Dendritic cell treated with granulocyte-macrophage colony-stimulating factor and Interleukin-4, amounts not matched to agents 40 ng/mL and 50 ng/mL, for 4 days (primary cell): ENCODE data around the gene ALPP.
"Not testable (repeated sequence)": the region's sequence is repeated elsewhere in the genome, so short reads cannot be mapped to it uniquely, and the experiment has no call there.

Source experiments
- H3K27ac Mint-ChIP-seq: one replicate; pipeline ENCODE4 v1.8.0; 2022; ENCODE audit warnings: mild to moderate bottlenecking, mixed read lengths
- H3K27me3 Mint-ChIP-seq: one replicate; pipeline ENCODE4 v1.8.0; 2022; ENCODE audit warnings: mild to moderate bottlenecking, mixed read lengths
- H3K36me3 Mint-ChIP-seq: one replicate; pipeline ENCODE4 v1.8.0; 2022; ENCODE audit warnings: low read depth, mixed read lengths
- H3K4me1 Mint-ChIP-seq: one replicate; pipeline ENCODE4 v1.8.0; 2022; ENCODE audit warnings: low read depth, mixed read lengths
- H3K4me3 Mint-ChIP-seq: one replicate; pipeline ENCODE4 v1.8.0; 2022; ENCODE audit warnings: mild to moderate bottlenecking, moderate library complexity, mixed read lengths
- H3K9me3 Mint-ChIP-seq: one replicate; pipeline ENCODE4 v1.8.0; 2022; ENCODE audit warnings: mixed read lengths
- intact Hi-C: fragments of 100-400 bp; cut with micrococcal nuclease; formaldehyde crosslinking; loops from one replicate; pipeline ENCODE4 v1.15.0; 2022

ALPP gene

DNA sequence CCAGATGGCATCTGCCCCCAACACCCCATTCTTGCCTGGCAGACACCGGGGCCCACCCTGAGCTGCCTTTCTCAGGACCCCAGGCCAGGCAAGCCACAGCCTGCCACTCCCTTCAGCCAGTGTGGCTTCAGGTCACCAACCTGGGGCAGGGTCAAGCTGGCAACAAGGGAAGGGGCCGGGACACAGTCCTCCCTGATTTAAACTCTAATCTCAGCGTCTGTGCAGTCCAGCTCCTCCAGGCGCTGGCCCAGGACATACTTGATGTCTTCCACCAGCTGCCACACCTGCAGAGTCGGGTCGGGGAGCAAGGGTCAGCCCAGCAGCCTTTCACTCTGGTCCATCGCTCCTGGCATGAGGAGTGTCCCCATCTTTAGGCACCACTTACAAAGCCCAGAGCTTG, 29.0 kb upstream of the ALPP start:
- peaks cover 80% of the 10 kb centered on the region for H3K27me3 Mint-ChIP-seq
- H3K36me3 Mint-ChIP-seq, result no peaks in the 10 kb centered on the region
- H3K27ac Mint-ChIP-seq, result no peak overlapping the region
- intact Hi-C loops, result no loop called here
- H3K9me3 Mint-ChIP-seq, result no peaks in the 10 kb centered on the region
- no peaks in the 10 kb centered on the region for H3K4me1 Mint-ChIP-seq
- H3K4me3 Mint-ChIP-seq, result no peak overlapping the region

DNA sequence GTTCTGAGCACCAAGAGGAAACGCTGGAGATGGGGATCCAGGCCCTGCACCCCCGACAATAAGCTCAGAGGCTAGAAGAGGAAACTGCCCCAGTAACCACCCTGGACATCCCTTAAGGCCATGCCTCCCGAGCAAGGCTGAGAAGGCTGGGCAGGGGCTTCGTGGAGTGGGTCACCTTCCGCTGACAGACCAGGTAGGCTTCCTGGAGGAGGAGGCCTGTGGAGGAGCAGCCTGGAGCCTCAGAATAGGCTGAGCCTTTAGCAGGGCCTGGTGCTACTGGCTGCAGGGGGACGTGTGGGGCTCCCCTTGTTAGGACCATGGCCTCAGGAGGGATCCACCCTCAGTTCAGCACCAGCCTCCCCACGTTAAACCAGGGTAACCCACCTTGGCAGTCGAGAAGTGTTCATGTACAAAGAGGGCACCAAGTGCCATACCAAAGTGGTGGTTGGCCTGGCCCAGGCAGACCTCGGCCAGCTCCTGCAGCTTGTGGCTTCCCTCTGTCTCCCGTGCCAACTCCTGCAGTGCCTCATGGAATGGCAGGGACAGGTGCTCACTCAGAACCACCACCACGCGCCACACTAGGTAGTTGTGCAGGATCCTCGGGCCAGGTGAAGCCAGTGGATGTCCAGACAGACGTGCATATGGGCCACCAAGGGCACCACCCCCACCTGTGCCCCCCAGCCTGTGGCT, 28.5 kb upstream of the ALPP start:
- Mint-ChIP-seq H3K27ac (no peak overlapping the region), H3K27me3 (peaks cover 82% of the 10 kb centered on the region), H3K9me3 (no peaks in the 10 kb centered on the region), H3K4me3 (no peak overlapping the region), H3K36me3 (no peaks in the 10 kb centered on the region), H3K4me1 (no peaks in the 10 kb centered on the region)
- intact Hi-C loops, result no loop called here

DNA sequence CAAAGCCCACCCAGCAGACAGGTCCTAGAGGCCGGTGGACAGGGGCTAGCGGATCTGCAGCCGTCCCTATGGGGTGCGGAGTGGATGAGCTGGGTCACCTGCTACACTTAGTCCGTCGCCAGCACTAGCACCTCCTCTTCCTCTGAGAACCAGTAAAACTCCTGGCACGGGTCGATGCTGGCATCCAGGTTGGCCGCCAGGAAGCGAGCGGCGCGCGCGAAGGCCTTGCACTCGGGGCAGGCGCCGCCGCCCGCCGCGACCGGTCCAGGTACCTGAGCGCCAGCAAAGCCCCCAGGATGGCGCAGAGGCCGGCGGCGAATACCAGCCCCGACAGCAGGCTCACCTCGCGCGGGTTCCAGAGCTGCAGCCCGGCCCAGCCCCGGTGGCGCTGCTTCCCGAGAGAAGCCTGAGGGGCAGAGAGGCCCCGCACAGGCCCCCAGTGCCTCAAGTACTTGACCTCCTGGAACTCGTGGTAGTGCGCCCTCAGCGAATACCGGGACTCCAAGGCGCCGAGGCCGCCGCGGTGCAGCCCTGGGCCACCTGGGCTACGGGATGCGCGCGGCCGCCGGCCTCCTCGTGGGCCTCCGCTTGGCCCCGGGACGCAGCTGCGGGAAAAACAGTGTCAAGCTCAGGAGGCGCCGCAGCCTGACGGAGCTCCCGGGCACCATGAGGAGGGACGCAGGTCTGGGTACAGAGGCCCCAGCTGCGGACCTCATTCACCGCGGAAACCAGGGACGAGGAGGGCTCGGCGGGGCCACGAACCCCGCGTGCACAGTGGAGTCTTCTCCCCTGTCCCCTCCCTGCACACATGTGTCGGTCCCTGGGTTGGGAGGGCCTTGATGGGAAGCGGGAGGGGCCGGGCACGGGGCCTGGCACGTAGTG, 27.5 kb upstream of the ALPP start:
- intact Hi-C loops, result no loop called here
- Mint-ChIP-seq H3K27me3 (peaks cover 81% of the 10 kb centered on the region), H3K36me3 (no peaks in the 10 kb centered on the region), H3K9me3 (no peaks in the 10 kb centered on the region), H3K4me1 (no peaks in the 10 kb centered on the region), H3K27ac (no peak overlapping the region), H3K4me3 (no peak overlapping the region)

DNA sequence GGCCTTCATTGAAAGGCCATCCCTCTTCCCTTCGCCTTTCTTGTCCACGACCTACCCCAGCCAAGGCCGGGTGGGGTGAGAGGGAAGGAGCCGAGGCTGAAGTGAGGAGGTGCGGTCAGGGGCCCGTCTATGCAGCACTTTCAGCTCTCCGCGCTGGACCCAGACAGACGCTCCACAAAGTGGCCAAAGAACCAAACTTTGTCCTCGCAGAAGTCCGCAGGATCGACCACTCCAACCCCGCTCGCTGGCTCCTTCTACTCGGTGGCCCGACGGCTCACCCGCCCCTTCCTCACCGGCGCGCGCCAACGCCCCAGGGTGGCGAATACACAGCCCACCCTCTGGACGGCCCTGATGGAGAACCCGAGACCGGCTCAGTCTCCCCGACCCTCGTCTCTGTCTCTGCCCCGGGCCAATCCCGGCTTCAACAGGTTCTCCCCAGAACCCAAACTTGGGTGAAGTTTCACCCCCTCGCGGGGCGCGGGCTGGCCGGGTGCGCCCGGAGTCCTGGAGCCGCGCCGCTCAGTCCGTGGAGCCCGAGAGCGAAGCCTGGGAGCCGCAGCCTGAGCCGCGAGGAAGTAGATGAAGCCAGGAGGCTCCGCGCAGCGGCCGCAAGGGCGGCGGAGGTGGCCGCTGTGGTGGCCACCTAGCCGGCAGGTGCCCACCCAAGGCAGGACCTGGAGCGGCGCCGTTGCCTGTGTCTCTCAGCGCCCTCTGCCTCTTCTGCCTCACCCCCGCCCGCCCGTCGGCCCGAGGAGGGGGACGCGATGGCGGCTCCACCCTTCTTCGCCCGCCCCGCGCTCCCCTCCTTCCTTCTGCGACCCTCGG, 26.7 kb upstream of the ALPP start:
- H3K27me3 Mint-ChIP-seq, result peaks cover 82% of the 10 kb centered on the region
- H3K4me1 Mint-ChIP-seq, result no peaks in the 10 kb centered on the region
- H3K27ac Mint-ChIP-seq, result no peak overlapping the region
- intact Hi-C loops, result no loop called here
- H3K4me3 Mint-ChIP-seq, result no peak overlapping the region
- H3K9me3 Mint-ChIP-seq, result no peaks in the 10 kb centered on the region
- no peaks in the 10 kb centered on the region for H3K36me3 Mint-ChIP-seq

DNA sequence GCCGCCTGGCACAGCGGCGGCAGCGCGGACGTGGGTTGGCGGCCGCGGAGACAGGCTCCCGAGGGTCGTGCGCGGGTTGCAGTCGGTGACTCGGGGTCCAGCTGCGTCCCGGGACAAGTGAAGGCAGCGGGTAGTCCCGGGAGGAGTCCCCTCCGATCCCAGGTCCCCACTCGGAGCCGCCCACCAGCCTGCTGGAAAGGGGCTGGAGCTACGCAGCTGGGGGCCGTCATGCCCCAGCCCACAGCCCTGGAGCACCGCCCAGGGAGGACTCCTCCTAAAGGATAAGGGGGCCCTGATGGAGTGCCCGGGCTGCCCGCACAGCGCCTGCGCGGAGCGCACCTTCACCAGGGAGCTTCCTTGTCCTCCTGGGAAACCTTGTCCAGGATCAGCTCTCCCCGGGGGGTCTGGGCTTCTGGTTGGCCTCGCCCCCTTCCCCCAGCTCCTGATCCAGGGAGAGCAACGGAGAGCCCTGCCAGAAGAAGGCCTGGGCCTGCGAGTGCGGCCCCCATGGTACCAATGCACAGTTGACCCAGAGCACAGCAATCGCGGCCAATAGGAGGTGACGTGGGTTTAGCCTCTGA, 25.9 kb upstream of the ALPP start:
- H3K27ac Mint-ChIP-seq, result no peak overlapping the region
- peaks cover 76% of the 10 kb centered on the region for H3K27me3 Mint-ChIP-seq
- no peaks in the 10 kb centered on the region for H3K9me3 Mint-ChIP-seq
- no peak overlapping the region for H3K4me3 Mint-ChIP-seq
- H3K4me1 Mint-ChIP-seq, result no peaks in the 10 kb centered on the region
- intact Hi-C loops, result no loop called here
- no peaks in the 10 kb centered on the region for H3K36me3 Mint-ChIP-seq

DNA sequence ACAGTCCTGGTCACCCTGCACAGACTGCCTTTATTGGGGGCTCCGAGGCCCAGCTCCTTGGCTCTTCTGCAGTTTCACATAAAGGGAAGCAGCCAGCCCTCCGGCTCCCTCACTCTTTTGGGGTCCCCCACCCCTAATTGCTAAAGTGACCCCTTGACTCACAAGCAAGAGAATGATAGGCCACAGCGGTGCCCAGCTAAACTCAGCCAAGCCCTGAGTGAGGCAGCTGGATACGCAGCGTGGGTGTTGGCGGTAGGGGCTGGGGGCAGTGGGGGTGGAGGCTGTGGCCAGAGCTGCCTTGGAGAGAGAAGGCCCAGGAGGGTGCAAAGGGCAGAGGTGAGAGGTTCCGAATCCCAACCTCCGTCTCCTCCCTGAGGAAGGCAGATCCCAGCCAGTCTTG, 25.5 kb upstream of the ALPP start:
- H3K9me3 Mint-ChIP-seq, result no peaks in the 10 kb centered on the region
- intact Hi-C loops, result no loop called here
- H3K4me3 Mint-ChIP-seq, result no peak overlapping the region

DNA sequence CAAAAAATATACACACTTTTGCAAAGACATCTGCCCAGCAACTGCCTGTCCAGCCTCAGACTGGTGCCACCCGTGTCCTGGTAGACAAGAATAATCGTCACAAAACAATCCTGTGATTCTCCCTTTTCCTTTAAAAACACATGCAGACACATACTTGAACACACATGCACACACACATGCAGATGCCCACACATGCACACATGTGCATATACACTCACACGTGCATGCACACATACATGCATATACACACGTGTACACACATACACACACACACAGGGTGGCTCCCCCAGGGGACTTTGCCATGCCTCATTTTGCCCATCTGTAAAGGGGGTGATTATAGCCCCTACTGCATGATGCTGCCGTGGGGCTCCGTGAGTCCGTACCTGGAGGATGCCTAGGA, 24.9 kb upstream of the ALPP start:
- no peaks in the 10 kb centered on the region for H3K4me1 Mint-ChIP-seq
- no peak overlapping the region for H3K4me3 Mint-ChIP-seq
- intact Hi-C loops, result no loop called here
- H3K9me3 Mint-ChIP-seq, result no peaks in the 10 kb centered on the region
- H3K27ac Mint-ChIP-seq, result no peak overlapping the region
- no peaks in the 10 kb centered on the region for H3K36me3 Mint-ChIP-seq
- peaks cover 70% of the 10 kb centered on the region for H3K27me3 Mint-ChIP-seq

More for the DNA sequence above, 25.5 kb upstream of the ALPP start:
- no peaks in the 10 kb centered on the region for H3K4me1 Mint-ChIP-seq
- H3K27ac Mint-ChIP-seq, result no peak overlapping the region
- H3K36me3 Mint-ChIP-seq, result no peaks in the 10 kb centered on the region
- peaks cover 74% of the 10 kb centered on the region for H3K27me3 Mint-ChIP-seq

DNA sequence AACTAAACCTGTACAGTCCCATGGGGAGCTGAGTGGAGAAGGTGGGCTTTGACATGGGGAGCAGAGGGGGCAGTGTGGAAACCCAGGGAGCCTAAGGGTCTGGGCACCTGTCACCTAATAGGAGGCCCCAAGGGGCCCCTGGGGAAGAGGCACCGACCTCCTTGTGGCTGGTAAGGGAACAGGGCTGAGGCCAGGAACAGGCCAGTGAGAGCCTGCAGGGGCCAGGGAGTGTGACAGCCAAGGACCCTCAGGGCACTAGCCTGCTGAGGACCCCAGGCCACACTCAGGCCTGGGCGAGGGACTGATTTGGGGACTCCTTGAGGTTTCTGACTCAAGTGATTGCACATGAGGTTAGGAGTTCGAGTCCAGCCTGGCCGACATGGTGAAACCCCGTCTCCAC, 24.5 kb upstream of the ALPP start:
- H3K36me3 Mint-ChIP-seq, result no peaks in the 10 kb centered on the region
- intact Hi-C loops, result no loop called here
- no peaks in the 10 kb centered on the region for H3K4me1 Mint-ChIP-seq
- no peaks in the 10 kb centered on the region for H3K9me3 Mint-ChIP-seq
- no peak overlapping the region for H3K4me3 Mint-ChIP-seq
- peaks cover 66% of the 10 kb centered on the region for H3K27me3 Mint-ChIP-seq
- H3K27ac Mint-ChIP-seq, result no peak overlapping the region

DNA sequence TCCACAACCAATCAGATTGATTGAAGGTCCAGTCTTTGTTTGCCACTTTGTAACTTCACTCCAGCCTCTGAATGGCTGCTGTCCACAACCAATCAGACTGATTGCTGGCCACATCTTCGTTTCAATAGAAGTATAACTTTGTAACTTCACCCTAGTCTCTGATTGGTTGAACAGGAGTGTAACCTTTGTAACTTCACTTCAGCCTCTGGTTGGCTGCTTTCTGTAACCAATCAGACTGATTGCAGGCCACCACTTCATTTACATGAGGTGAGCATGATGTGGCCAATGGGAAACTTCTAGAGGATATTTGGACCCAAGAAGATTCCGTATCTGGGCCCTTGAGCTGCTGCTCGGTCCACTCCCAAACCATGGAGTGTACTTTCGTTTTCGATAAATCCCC, 16.9 kb upstream of the ALPP start:
- no peak overlapping the region for H3K4me3 Mint-ChIP-seq
- peaks cover 13% of the 10 kb centered on the region for H3K9me3 Mint-ChIP-seq
- H3K27ac Mint-ChIP-seq, result no peak overlapping the region
- H3K36me3 Mint-ChIP-seq, result no peaks in the 10 kb centered on the region
- H3K27me3 Mint-ChIP-seq, result peaks cover 7% of the 10 kb centered on the region
- peaks cover 24% of the 10 kb centered on the region for H3K4me1 Mint-ChIP-seq
- intact Hi-C loops, result no loop called here

DNA sequence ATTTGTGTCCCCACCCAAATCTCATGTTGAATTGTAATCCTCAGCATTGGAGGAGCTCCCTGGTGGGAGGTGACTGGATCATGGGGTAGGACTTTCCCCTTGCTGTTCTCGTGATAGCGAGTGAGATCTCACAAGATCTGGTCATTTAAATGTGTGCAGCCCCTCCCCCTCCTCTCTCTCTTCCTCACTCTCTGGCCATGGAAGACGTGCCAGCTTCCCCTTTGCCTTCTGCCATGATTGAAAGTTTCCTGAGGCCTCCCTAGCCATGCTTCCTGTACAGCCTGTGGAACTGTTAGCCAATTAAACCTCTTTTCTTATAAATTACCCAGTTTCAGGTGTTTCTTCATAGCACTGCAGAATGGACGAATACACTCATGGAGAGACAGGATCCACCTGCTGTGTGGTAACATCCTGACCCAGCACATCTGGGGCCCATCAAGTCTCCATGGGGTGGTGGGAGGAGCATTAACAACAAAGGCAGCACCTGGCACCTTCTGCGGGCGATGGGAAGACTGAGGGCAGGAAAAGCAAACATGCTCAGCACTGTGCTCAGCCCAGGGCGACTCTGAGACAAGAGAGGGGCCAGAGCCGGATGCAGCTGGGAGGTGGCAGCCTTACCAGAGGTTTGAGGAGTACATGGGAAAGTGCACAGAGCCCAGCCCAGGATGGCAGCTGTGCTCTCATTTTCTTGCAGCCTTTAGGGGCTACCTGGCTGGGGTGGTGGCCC, 16.2 kb upstream of the ALPP start:
- no peaks in the 10 kb centered on the region for H3K36me3 Mint-ChIP-seq
- peaks cover 5% of the 10 kb centered on the region for H3K27me3 Mint-ChIP-seq
- no peak overlapping the region for H3K4me3 Mint-ChIP-seq
- H3K9me3 Mint-ChIP-seq, result peaks cover 13% of the 10 kb centered on the region
- H3K27ac Mint-ChIP-seq, result no peak overlapping the region
- intact Hi-C loops, result no loop called here
- H3K4me1 Mint-ChIP-seq, result peaks cover 24% of the 10 kb centered on the region

DNA sequence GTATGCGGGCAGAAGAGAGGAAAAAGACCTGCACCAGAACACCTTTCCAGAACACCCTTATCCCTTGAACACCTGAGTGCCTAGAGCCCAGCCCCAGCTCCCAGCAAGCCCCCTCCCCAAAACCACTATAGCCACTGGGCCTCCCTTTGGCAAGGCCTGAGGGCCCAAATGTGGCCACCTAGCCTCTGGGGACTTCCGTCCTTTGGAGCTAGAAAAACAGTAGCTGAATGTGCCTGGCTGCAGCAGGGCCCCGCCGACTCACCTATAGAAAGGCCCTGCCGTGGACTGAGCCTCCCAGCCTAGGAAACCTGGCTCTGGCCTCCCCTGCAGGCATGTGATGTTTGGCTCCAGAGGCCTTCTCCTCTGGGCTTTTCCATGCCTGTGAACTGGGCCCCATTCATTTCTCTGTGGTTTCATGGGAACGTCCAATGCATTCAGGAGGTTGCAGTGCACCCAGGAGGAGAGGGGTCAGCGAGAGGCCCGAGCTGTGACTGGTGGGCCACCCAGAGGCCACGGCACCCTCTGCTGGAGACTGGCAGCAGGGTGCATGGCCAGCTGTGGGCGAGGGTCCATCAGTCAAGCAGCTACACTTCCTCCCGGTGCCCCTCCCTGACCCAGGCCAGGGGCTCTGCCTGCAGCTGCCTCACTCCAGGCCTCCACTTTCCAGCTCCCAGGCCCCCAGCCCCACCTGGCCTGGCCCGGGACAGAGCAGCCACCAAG, 15.3 kb upstream of the ALPP start:
- peaks cover 24% of the 10 kb centered on the region for H3K4me1 Mint-ChIP-seq
- H3K4me3 Mint-ChIP-seq, result peak overlapping the region; percentile 73
- intact Hi-C loops, H3K27me3 Mint-ChIP-seq, H3K36me3 Mint-ChIP-seq: not testable (repeated sequence)
- peak overlapping the region; percentile 68 for H3K27ac Mint-ChIP-seq
- H3K9me3 Mint-ChIP-seq, result peaks cover 13% of the 10 kb centered on the region

DNA sequence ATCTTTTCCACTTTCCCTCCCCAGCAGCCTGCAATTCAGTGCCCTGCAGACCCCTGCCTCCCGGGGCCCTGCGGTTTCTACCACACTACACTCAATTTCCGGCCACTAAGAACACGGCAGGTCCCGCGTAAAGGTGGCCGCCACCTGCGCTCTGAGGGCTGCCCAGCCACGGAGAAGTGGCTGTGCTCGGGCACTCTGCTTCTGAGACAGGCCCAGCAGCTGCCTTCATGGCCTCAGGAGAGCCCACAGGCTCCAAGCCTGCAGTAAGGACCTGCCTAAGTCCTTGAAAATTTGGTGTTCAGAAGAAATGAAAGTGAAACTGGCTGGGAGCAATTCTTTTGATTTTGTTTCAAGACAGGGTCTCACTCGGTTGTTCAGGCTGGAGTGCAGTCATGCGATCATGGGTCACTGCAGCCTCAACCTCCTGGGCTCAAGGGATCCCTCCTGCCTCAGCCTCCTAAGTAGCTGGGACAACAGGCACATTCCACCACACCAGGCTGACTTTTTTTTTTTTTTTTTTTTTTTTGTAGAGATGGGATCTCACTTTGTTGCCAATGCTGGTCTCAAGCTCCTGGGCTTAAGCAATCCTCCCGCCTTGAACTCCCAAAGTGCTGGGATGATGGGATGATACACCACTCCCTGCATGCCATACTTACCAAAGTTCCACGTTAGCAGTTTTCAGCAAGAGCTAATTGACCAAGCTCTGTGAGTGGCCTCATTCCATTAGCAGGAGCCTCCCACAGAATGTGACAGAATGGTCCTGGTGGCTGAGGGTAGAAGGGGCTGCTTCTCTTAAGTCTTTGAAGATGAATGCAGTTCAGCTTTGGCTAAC, 14.6 kb upstream of the ALPP start:
- peak overlapping the region; percentile 73 for H3K4me3 Mint-ChIP-seq
- H3K27ac Mint-ChIP-seq, result peak overlapping the region; percentile 68
- peaks cover 2% of the 10 kb centered on the region for H3K27me3 Mint-ChIP-seq
- H3K36me3 Mint-ChIP-seq, result no peaks in the 10 kb centered on the region
- intact Hi-C loops, result no loop called here
- peaks cover 13% of the 10 kb centered on the region for H3K9me3 Mint-ChIP-seq
- peaks cover 24% of the 10 kb centered on the region for H3K4me1 Mint-ChIP-seq
